Suprapubic skin (tissue), 3 donors: ENCODE measurements around the gene CHST10.

Source experiments
- POLR2AphosphoS5 ChIP-seq, 3 donors: sonication (generic); formaldehyde crosslinking; IDR thresholded peaks; one replicate each; pipeline ENCODE4 v1.6.1; 2017; ENCODE audit warnings: antibody characterized with exemption in 3 of 3
- TF ChIP-seq, protein P1 (sequence below), 2 donors: fragments of 200-600 bp in 1 of 2; fragments of 450-650 bp in 1 of 2; sonication (generic) in 1 of 2; IDR thresholded peaks; one replicate each; pipeline ENCODE4 v1.5.1; 2016 to 2019; ENCODE audit warnings: antibody characterized with exemption in 2 of 2, mild to moderate bottlenecking in 1 of 2, moderate library complexity in 1 of 2

DNA sequence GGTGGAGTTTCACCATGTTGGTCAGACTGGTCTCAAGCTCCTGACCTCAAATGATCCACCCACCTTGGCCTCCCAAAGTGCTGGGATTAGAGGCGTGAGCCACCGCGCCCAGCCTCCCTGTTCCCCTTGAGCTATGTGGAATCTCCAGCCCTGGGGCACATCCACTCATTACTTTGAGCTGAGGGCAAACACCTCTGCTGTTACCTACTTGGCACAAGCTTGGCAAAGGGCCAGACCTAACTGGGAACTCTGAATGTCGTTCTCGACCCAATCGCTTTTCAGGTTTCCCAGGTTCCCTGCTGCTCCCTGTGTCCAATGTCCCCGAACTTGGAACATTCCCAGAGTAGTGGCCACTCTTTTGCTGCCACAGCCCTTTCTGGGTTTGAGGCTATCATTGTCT, 40.6 kb downstream of the CHST10 start:
- TF ChIP-seq, protein P1, sequence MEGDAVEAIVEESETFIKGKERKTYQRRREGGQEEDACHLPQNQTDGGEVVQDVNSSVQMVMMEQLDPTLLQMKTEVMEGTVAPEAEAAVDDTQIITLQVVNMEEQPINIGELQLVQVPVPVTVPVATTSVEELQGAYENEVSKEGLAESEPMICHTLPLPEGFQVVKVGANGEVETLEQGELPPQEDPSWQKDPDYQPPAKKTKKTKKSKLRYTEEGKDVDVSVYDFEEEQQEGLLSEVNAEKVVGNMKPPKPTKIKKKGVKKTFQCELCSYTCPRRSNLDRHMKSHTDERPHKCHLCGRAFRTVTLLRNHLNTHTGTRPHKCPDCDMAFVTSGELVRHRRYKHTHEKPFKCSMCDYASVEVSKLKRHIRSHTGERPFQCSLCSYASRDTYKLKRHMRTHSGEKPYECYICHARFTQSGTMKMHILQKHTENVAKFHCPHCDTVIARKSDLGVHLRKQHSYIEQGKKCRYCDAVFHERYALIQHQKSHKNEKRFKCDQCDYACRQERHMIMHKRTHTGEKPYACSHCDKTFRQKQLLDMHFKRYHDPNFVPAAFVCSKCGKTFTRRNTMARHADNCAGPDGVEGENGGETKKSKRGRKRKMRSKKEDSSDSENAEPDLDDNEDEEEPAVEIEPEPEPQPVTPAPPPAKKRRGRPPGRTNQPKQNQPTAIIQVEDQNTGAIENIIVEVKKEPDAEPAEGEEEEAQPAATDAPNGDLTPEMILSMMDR (IDR thresholded peaks at IDR 0.05): no peak
- TF ChIP-seq POLR2AphosphoS5 (IDR thresholded peaks at IDR 0.05): no peak
